Bronchial epithelial cell (primary cell): ENCODE data around the gene DFFA. TPM values are rescaled to one million over a fixed set of nuclear protein-coding genes. Genes with fewer than 3 reads are reported as not detected.

Experiments
- DNase-seq: peaks from one replicate; pipeline ENCODE4 v3.0.0-alpha.2; 2010; ENCODE audit warnings: low read depth
- FAIRE-seq: peaks from 2 replicates; lab custom pipeline; 2011; peaks lifted over from hg19 to GRCh38; lab: Jason Lieb, UNC
- H3K27me3 ChIP-seq: 2 replicates; pipeline ENCODE4 v1.5.1; 2011; ENCODE audit warnings: low read length; ENCODE audit not compliant: control insufficient read depth, insufficient read depth
- H3K36me3 ChIP-seq: 2 replicates; pipeline ENCODE4 v1.5.1; 2011; ENCODE audit warnings: low read length; ENCODE audit not compliant: control insufficient read depth, insufficient read depth
- H3K4me3 ChIP-seq: 2 replicates; pipeline ENCODE4 v1.5.1; 2011; ENCODE audit warnings: mild to moderate bottlenecking, low read depth, low read length, control low read depth
- CTCF ChIP-seq: IDR thresholded peaks from 2 replicates; pipeline ENCODE4 v1.5.1; 2011; ENCODE audit warnings: mild to moderate bottlenecking, moderate library complexity, low read length, control low read depth, inconsistent platforms; ENCODE audit not compliant: insufficient read depth, severe bottlenecking
- total RNA-seq: library from RNA; depleted of rRNA; stranded (reverse); fragments of >200 nt; gene quantifications from 2 replicates; pipeline ENCODE4 v1.2.1, GENCODE V29; 2014

Gene DFFA
- total RNA-seq, 1 donor from 2014 or later, result 55.5 TPM

- no peaks in the 10 kb centered on the region for H3K27me3 ChIP-seq
- H3K4me3 ChIP-seq, result no peak overlapping the region
- no peaks in the 10 kb centered on the region for H3K36me3 ChIP-seq
- DNase-seq (no peak), FAIRE-seq (no peak)
- TF ChIP-seq CTCF, result no peak
Measured at GRCh38 chr1:10444795-10445397, 27.4 kb downstream of the DFFA start.

GRCh38 chr1:10444248-10444647 lies 28.1 kb downstream of the DFFA start:
- H3K27me3 ChIP-seq, result no peaks in the 10 kb centered on the region
- no peak for DNase-seq
- no peaks in the 10 kb centered on the region for H3K36me3 ChIP-seq
- no peak overlapping the region for H3K4me3 ChIP-seq
- no peak for TF ChIP-seq CTCF
- no peak for FAIRE-seq

GRCh38 chr1:10440794-10441193 lies 31.5 kb downstream of the DFFA start:
- no peak for TF ChIP-seq CTCF
- H3K27me3 ChIP-seq, result no peaks in the 10 kb centered on the region
- H3K36me3 ChIP-seq, result no peaks in the 10 kb centered on the region
- FAIRE-seq, result no peak
- no peak overlapping the region for H3K4me3 ChIP-seq
- DNase-seq, result no peak

- no peak overlapping the region for H3K4me3 ChIP-seq
- DNase-seq (no peak), FAIRE-seq (no peak)
- H3K36me3 ChIP-seq, result no peaks in the 10 kb centered on the region
- no peaks in the 10 kb centered on the region for H3K27me3 ChIP-seq
- TF ChIP-seq CTCF, result no peak
Measured at GRCh38 chr1:10440305-10440704, 32.0 kb downstream of the DFFA start.

GRCh38 chr1:10438677-10439163 lies 33.6 kb downstream of the DFFA start:
- DNase-seq, result no peak
- Histone ChIP-seq H3K4me3 (no peak overlapping the region), H3K27me3 (no peaks in the 10 kb centered on the region), H3K36me3 (no peaks in the 10 kb centered on the region)
- FAIRE-seq, result no peak
- TF ChIP-seq CTCF, result no peak

GRCh38 chr1:10437052-10437451 lies 35.3 kb downstream of the DFFA start:
- Histone ChIP-seq H3K27me3 (no peaks in the 10 kb centered on the region), H3K4me3 (no peak overlapping the region), H3K36me3 (no peaks in the 10 kb centered on the region)
- no peak for DNase-seq
- FAIRE-seq, result no peak
- TF ChIP-seq CTCF, result no peak
